HepG2 (cell line): ENCODE results near the gene PPM1F. TPM values are rescaled to one million over a fixed set of nuclear protein-coding genes. Genes with fewer than 3 reads are reported as not detected.

Source experiments
- ATAC-seq: fragments of 200-7000 bp; cut with Tn5 transposase; 3 replicates; pipeline ENCODE4 v1.9.1; 2020; ENCODE audit warnings: mild to moderate bottlenecking, moderate library complexity
- BruUV-seq: library from RNA; stranded (reverse); fragments of 400-500 nt; replicated peaks from 2 replicates; lab custom pipeline; 2021; lab: Mats Ljungman, UMichigan
- CTCF ChIA-PET: fragments of 300-600 bp; formaldehyde crosslinking; extraction: SDS; loops from one replicate; lab custom pipeline; 2021; ENCODE audit warnings: low total read pairs, inconsistent platforms, low intra/inter-chr PET ratio; lab: Yijun Ruan, JAX
- POLR2A ChIA-PET: fragments of 350-600 bp; sonication (Branson Sonifier 250); formaldehyde crosslinking; loops from one replicate; lab custom pipeline; 2020; ENCODE audit warnings: antibody characterized with exemption, inconsistent platforms; lab: Yijun Ruan, JAX
- DNase-seq: peaks from one replicate; pipeline ENCODE4 v3.0.0-alpha.2; 2015; ENCODE audit warnings: low spot score
- FAIRE-seq: peaks from 3 replicates; lab custom pipeline; 2011; peaks lifted over from hg19 to GRCh38; lab: Jason Lieb, UNC
- H2AFZ ChIP-seq: one replicate; pipeline ENCODE4 v1.6.1; 2011; ENCODE audit warnings: low read length, inconsistent platforms
- H3K27ac ChIP-seq: fragments of 300-600 bp; 3 replicates; pipeline ENCODE4 v1.8.0; 2011; ENCODE audit warnings: mixed run types, mild to moderate bottlenecking, mixed read lengths, low read length, inconsistent platforms; ENCODE audit not compliant: insufficient read depth; ENCODE audit errors: extremely low read length
- H3K27me3 ChIP-seq, 2 experiments: fragments of 200-600 bp in 1 of 2; 2 replicates in 1 of 2; 3 replicates in 1 of 2; pipeline versions ENCODE4 v1.6.0 to v1.8.0; 2011; ENCODE audit warnings: low read length in 2 of 2, mild to moderate bottlenecking in 2 of 2, moderate library complexity in 2 of 2, inconsistent platforms in 1 of 2; ENCODE audit not compliant: insufficient read depth in 2 of 2, control insufficient read depth in 1 of 2
- H3K36me3 ChIP-seq, 2 experiments: fragments of 200-600 bp in 1 of 2; replicated peaks in 1 of 2; 2 replicates in 1 of 2; 3 replicates in 1 of 2; pipeline versions ENCODE4 v1.5.1 to v1.8.0; 2011; ENCODE audit warnings: low read length in 2 of 2, inconsistent platforms in 1 of 2; ENCODE audit not compliant: insufficient read depth in 2 of 2, control insufficient read depth in 1 of 2
- H3K4me1 ChIP-seq: 2 replicates; pipeline ENCODE4 v1.5.1; 2012; ENCODE audit warnings: low read length, inconsistent platforms; ENCODE audit not compliant: insufficient read depth
- H3K4me2 ChIP-seq: 2 replicates; pipeline ENCODE4 v1.6.0; 2011; ENCODE audit warnings: low read depth, low read length, inconsistent platforms
- H3K4me3 ChIP-seq, 3 experiments: fragments of 200-600 bp in 1 of 3; sonication (generic), shearing (Covaris generic) in 1 of 3; replicated peaks in 1 of 3; 2 replicates each; pipeline ENCODE4 v1.5.1; 2011 to 2016; ENCODE audit warnings: low read length in 3 of 3, inconsistent platforms in 2 of 3, low read depth in 2 of 3, mild to moderate bottlenecking in 2 of 3, control low read depth in 1 of 3, mixed read lengths in 1 of 3; ENCODE audit not compliant: insufficient read depth in 1 of 3
- H3K79me2 ChIP-seq: one replicate; pipeline ENCODE4 v1.6.1; 2011; ENCODE audit warnings: low read length, inconsistent platforms; ENCODE audit not compliant: insufficient read depth
- H3K9ac ChIP-seq: 2 replicates; pipeline ENCODE4 v1.6.0; 2011; ENCODE audit warnings: mild to moderate bottlenecking, low read depth, low read length, inconsistent platforms; ENCODE audit not compliant: insufficient read depth
- H3K9me3 ChIP-seq: 2 replicates; pipeline ENCODE4 v1.5.1; 2012; ENCODE audit warnings: mild to moderate bottlenecking, low read length
- H4K20me1 ChIP-seq: 2 replicates; pipeline ENCODE4 v1.6.0; 2011; ENCODE audit warnings: inconsistent platforms, mild to moderate bottlenecking, low read length, moderate library complexity; ENCODE audit not compliant: insufficient read depth
- CTCF ChIP-seq: sonication (generic); formaldehyde crosslinking; IDR thresholded peaks from 2 replicates; pipeline ENCODE4 v1.5.0; 2020; ENCODE audit warnings: mild to moderate bottlenecking, missing genetic modification reagents, moderate library complexity
- FUBP1 ChIP-seq: sonication (generic); formaldehyde crosslinking; IDR thresholded peaks from 2 replicates; pipeline ENCODE4 v1.5.1; 2020; ENCODE audit warnings: missing genetic modification reagents, mild to moderate bottlenecking, borderline replicate concordance
- HES4 ChIP-seq: sonication (generic); formaldehyde crosslinking; IDR thresholded peaks from 2 replicates; pipeline ENCODE4 v1.9.0; 2021; ENCODE audit warnings: mild to moderate bottlenecking, missing genetic modification reagents, borderline replicate concordance
- ISL2 ChIP-seq: sonication (generic); formaldehyde crosslinking; IDR thresholded peaks from 2 replicates; pipeline ENCODE4 v1.5.0; 2020; ENCODE audit warnings: missing genetic modification reagents
- KAT2B ChIP-seq: fragments of 150-350 bp; IDR thresholded peaks from 2 replicates; pipeline ENCODE4 v1.6.1; 2014; ENCODE audit warnings: low read depth, low read length, borderline replicate concordance
- MAFF ChIP-seq: IDR thresholded peaks from 2 replicates; pipeline ENCODE4 v1.6.1; 2011; ENCODE audit warnings: low read depth, low read length, improper control_type of control experiment
- XRCC5 ChIP-seq: fragments of 200-400 bp; formaldehyde crosslinking; optimal IDR thresholded peaks from 2 replicates; pipeline ENCODE3; 2017; ENCODE audit warnings: mild to moderate bottlenecking, low read length
- ZBTB1 ChIP-seq: sonication (generic); formaldehyde crosslinking; IDR thresholded peaks from 2 replicates; pipeline ENCODE4 v1.4.0; 2020; ENCODE audit warnings: missing genetic modification reagents, borderline replicate concordance
- ZBTB20 ChIP-seq: sonication (generic); formaldehyde crosslinking; IDR thresholded peaks from 2 replicates; pipeline ENCODE4 v1.8.1; 2023; ENCODE audit warnings: missing genetic modification reagents, low read depth, mild to moderate bottlenecking, borderline replicate concordance
- ZC3H13 ChIP-seq: sonication (generic); formaldehyde crosslinking; IDR thresholded peaks from 2 replicates; pipeline ENCODE4 v1.8.1; 2023; ENCODE audit warnings: mild to moderate bottlenecking, missing genetic modification reagents, moderate library complexity
- ZIK1 ChIP-seq: sonication (generic); formaldehyde crosslinking; IDR thresholded peaks from 2 replicates; pipeline ENCODE4 v1.5.0; 2020; ENCODE audit warnings: mild to moderate bottlenecking, low read depth, missing genetic modification reagents, borderline replicate concordance
- ZMYM2 ChIP-seq: sonication (generic); formaldehyde crosslinking; IDR thresholded peaks from 2 replicates; pipeline ENCODE4 v1.8.0; 2022; ENCODE audit warnings: mild to moderate bottlenecking, missing genetic modification reagents
- ZNF275 ChIP-seq: sonication (generic); formaldehyde crosslinking; IDR thresholded peaks from 2 replicates; pipeline ENCODE4 v1.8.0; 2022; ENCODE audit warnings: missing genetic modification reagents, mild to moderate bottlenecking, inconsistent platforms, borderline replicate concordance
- ZNF281 ChIP-seq: sonication (generic); formaldehyde crosslinking; IDR thresholded peaks from 2 replicates; pipeline ENCODE4 v1.4.0; 2020; ENCODE audit warnings: missing genetic modification reagents, borderline replicate concordance
- ZNF446 ChIP-seq: sonication (generic); formaldehyde crosslinking; IDR thresholded peaks from 2 replicates; pipeline ENCODE4 v1.5.0; 2020; ENCODE audit warnings: mild to moderate bottlenecking, missing genetic modification reagents
- ZNF792 ChIP-seq: IDR thresholded peaks from 2 replicates; pipeline ENCODE4 v1.6.1; 2016
- WGBS: methylation state at CpG from one replicate; pipeline ENCODE4 v1.1.6; 2017; ENCODE audit warnings: low lambda C conversion rate; 5-methylcytosine and 5-hydroxymethylcytosine counted together
- in situ Hi-C: cut with HindIII; loops from 2 replicates; pipeline ENCODE4 v1.10.0; 2017; ENCODE audit warnings: low pct_unique_long_range_greater_than_20kb; ENCODE audit not compliant: extremely low pct_ligation_motif_present
- intact Hi-C: fragments of 100-400 bp; cut with micrococcal nuclease; formaldehyde crosslinking; loops from one replicate; pipeline ENCODE4 v1.10.0; 2022; ENCODE audit not compliant: unreplicated experiment
- polyA plus RNA-seq, 8 experiments: library from polyadenylated mRNA; depleted of rRNA in 3 of 8; stranded (reverse) in 7 of 8; unstranded in 1 of 8; fragments of >200 nt; fragmentation: Illumina TruSeq in 4 of 8; extraction: Trizol in 4 of 8; gene quantifications; 2 replicates each; pipeline versions ENCODE4 v1.2.1 to v1.2.3, GENCODE V29; 2011 to 2016; ENCODE audit warnings: low read depth in 4 of 8, missing spikeins in 1 of 8, mixed read lengths in 1 of 8; ENCODE audit not compliant: insufficient read depth in 1 of 8
- total RNA-seq, 5 experiments: library from RNA; depleted of rRNA; stranded (reverse); fragments of >200 nt; fragmentation: Illumina TruSeq; extraction: Trizol; gene quantifications; 2 replicates each; pipeline ENCODE4 v1.2.3, GENCODE V29; 2016; ENCODE audit warnings: low read depth in 1 of 5

PPM1F gene
- total and polyA plus RNA-seq, 2 of the 13 experiments (the other 11 are each of a cell fraction or from before 2014, with no cell fraction given) = 11.0 to 19.6 TPM

GRCh38 chr22:21972806-21973205 lies 20.2 kb upstream of the PPM1F start (continued):
- TF ChIP-seq ZC3H13 (CRISPR knock-in tag) (no peak), FUBP1 (no peak), ZNF281 (CRISPR knock-in tag) (no peak)

GRCh38 chr22:21972293-21972779 lies 19.7 kb upstream of the PPM1F start:
- BruUV-seq = no TSS peak
- ATAC-seq (peak; percentile 83), DNase-seq (peak; percentile 22), FAIRE-seq (no peak)
- Histone ChIP-seq H3K9ac (no peak overlapping the region), H3K27ac (no peak overlapping the region), H3K4me1 (no peaks in the 10 kb centered on the region), H3K27me3 (no peaks in the 10 kb centered on the region), H4K20me1 (no peaks in the 10 kb centered on the region), H3K36me3 (peaks cover 27 to 79% of the 10 kb centered on the region in 2 experiments), H2AFZ (no peak overlapping the region), H3K9me3 (no peaks in the 10 kb centered on the region), H3K4me2 (no peak overlapping the region), H3K79me2 (no peaks in the 10 kb centered on the region), H3K4me3 (no peak overlapping the region)
- in situ Hi-C loops = no loop called here
- WGBS = 70% methylated on average over 6 of the region's 7 CpGs
- intact Hi-C loops = no loop called here
- ChIA-PET CTCF (no interaction called here), POLR2A (interaction anchor here (1.6 kb wide), 1 partner anchor 10 kb away, joined by 7 read pairs; the partner anchor contains the start of gene TOP3B)
- TF ChIP-seq XRCC5 = peak; percentile 42
- TF ChIP-seq ZBTB1 (CRISPR knock-in tag) = no peak
- no peak for TF ChIP-seq ISL2
- TF ChIP-seq KAT2B = no peak
- no peak for TF ChIP-seq ZMYM2 (CRISPR knock-in tag)
- TF ChIP-seq ZBTB20 (CRISPR knock-in tag) = no peak
- TF ChIP-seq MAFF = no peak
- no peak for TF ChIP-seq ZNF792 (CRISPR knock-in tag)
- TF ChIP-seq HES4 (CRISPR knock-in tag) = no peak
- peak; percentile 74 for TF ChIP-seq CTCF (CRISPR knock-in tag)
- no peak for TF ChIP-seq ZIK1 (CRISPR knock-in tag)
- no peak for TF ChIP-seq ZNF275 (CRISPR knock-in tag)
- no peak for TF ChIP-seq ZNF446 (CRISPR knock-in tag)
